GM12874 (cell line): Measurements from ENCODE around the gene SPON1.

Source experiments
- CTCF ChIP-seq: IDR thresholded peaks from 2 replicates; pipeline ENCODE4 v1.5.1; 2011; ENCODE audit warnings: low read depth, mild to moderate bottlenecking, control low read depth, low read length, moderate library complexity; ENCODE audit not compliant: insufficient read depth

Gene SPON1

GRCh38 chr11:13997881-13998280 lies 35.4 kb downstream of the SPON1 start:
- TF ChIP-seq CTCF, result no peak

- TF ChIP-seq CTCF, result no peak
These were observed 37.2 kb downstream of the SPON1 start for GRCh38 chr11:13999704-14000103.

GRCh38 chr11:14001597-14001996 lies 39.1 kb downstream of the SPON1 start:
- no peak for TF ChIP-seq CTCF

DNA sequence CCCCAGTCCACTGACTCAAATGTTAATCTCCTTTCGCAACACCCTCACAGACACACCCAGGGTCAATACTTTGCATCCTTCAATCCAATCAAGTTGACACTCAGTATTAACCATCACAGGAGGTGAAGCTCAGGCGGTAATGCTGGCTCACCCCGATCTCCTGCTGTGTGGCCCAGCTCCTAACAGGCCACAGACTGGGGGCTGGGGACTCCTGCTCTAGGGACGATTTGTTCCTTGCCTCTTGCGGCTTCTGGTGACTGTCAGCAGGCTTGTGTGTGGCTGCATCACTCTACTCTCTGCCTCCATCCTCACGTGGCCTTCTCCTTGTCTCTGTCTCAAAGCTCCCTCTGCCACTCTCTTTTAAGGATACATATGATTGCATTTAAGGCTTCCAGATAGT lies 45.0 kb downstream of the SPON1 start:
- TF ChIP-seq CTCF, result no peak

DNA sequence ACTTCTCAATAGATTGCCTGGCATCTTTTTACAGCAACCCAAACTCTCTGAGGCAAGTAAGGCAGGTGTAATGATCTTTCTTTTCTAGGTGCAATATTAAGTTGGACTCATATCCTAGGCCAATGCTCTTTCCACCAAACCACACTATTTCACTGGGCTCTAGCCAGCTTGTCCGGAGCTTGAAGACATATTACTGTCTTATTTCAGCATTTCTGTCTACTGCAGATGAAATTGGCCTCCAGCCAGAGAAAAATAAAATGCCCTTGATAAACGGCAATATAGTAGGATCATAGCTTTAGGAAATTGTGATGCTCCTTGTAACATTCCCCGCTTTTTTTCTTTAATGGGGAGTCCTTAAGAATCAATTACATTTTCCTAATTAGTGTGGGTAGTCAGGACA lies 48.1 kb downstream of the SPON1 start:
- no peak for TF ChIP-seq CTCF

DNA sequence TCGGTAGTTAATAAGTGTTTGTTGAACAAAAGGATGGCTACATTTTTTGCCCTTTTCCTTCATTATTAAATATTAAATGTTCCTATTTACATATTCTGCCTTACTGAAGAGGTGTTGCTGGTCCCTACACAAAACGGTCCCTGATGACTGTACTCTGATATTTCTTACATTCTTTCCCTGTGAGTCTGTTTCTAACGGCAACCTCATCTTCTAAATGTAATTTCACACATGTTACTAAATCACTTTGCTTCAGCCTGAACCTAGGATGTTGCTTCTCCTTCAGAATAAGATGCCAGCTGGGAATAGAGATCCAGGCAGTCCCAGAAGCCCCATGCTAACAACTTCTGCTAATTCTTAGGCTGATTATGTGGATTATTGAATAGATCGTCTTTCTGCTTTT lies 50.3 kb downstream of the SPON1 start:
- no peak for TF ChIP-seq CTCF

GRCh38 chr11:14015711-14016110 lies 53.2 kb downstream of the SPON1 start:
- no peak for TF ChIP-seq CTCF

DNA sequence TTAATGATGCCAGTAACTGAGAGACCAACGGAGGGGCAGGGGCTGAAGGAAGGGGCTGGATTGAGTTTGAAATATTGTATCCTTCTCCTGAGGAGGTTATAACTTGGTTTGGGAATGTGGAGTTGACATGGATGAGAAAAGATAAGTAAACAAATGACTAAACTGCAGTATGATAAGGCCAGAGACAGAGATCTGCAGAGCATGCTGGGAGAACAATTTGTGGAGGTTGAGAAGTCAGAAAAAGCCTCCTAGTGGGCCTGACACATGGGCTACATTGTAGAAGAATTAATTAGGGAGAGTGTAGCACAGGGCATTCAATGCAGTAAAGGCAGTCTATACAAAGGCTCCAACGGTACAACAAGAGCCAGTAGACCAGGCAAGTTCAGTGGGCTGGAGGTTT lies 55.9 kb downstream of the SPON1 start:
- TF ChIP-seq CTCF, result no peak
